ENCODE results near the gene DGCR2. TPM values are rescaled to one million over a fixed set of nuclear protein-coding genes. Genes with fewer than 3 reads are reported as not detected.

DGCR2 gene
- total and polyA plus RNA-seq, 10 of the 15 experiments (the other 5 are each of a cell fraction or from before 2014, with no cell fraction given) = 0.19 to 28.4 (median 16.0) TPM

DNA sequence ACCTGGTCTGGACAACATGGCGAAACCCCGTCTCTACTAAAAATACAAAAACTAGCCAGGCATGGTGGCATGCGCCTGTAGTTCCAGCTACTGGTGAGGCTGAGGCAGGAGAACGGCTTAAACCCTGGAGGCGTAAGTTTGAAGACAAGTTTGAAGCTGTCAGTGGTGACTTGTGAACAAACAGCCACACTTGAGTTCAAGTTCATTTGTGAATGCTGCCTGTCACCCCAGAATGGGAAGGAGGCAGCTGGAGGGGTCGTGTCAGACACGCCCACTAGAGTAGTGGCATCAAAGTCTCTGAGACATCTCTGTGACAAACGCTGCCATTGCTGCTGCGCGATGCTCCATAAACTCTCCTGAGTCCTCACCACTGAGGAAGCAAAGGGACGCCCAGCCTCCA lies 74.2 kb downstream of the DGCR2 start:
- Histone ChIP-seq H4K20me1 (ENCODE audit: control insufficient read depth, insufficient read depth) (no peaks in the 10 kb centered on the region), H3K4me3 (no peak overlapping the region), H3K36me3 (ENCODE audit: control insufficient read depth in 2 of 2, insufficient read depth in 2 of 2, low read length in 1 of 2) (peaks cover 22 to 30% of the 10 kb centered on the region in 2 experiments), H3K4me1 (ENCODE audit: control insufficient read depth, insufficient read depth, low read length) (no peaks in the 10 kb centered on the region), H3K9me3 (replicated peaks; ENCODE audit: control insufficient read depth, insufficient read depth, low read length) (no peaks in the 10 kb centered on the region), H3K9ac (ENCODE audit: control insufficient read depth, insufficient read depth, low read length) (no peak overlapping the region), H3K27me3 (replicated peaks in 1 of 2; ENCODE audit: control insufficient read depth in 2 of 2, insufficient read depth in 2 of 2, low read length in 1 of 2) (no peaks in the 10 kb centered on the region), H3K79me2 (ENCODE audit: control insufficient read depth, insufficient read depth, low read length) (no peaks in the 10 kb centered on the region), H3K4me2 (ENCODE audit: control insufficient read depth, insufficient read depth) (no peak overlapping the region), H2AFZ (ENCODE audit: control insufficient read depth, low read depth, low read length) (no peak overlapping the region), H3K27ac (ENCODE audit: control insufficient read depth, insufficient read depth) (no peak overlapping the region)
- intact Hi-C loops (cut with micrococcal nuclease; ENCODE audit: unreplicated experiment) = no loop called here
- RAD21 ChIA-PET (ENCODE audit: unreplicated experiment) = no interaction called here
- DNase-seq (ENCODE audit: low read depth, low spot score) (no peak), FAIRE-seq (no peak), ATAC-seq (no peak)
- over 99% methylated on average over 11 of the region's 11 CpGs for WGBS (ENCODE audit: insufficient coverage, insufficient replicate concordance, low lambda C conversion rate, missing lambda C conversion rate)
- CTCF ChIA-PET = no interaction called here
- in situ Hi-C loops (cut with MboI) = no loop called here
- TF ChIP-seq, protein P1, sequence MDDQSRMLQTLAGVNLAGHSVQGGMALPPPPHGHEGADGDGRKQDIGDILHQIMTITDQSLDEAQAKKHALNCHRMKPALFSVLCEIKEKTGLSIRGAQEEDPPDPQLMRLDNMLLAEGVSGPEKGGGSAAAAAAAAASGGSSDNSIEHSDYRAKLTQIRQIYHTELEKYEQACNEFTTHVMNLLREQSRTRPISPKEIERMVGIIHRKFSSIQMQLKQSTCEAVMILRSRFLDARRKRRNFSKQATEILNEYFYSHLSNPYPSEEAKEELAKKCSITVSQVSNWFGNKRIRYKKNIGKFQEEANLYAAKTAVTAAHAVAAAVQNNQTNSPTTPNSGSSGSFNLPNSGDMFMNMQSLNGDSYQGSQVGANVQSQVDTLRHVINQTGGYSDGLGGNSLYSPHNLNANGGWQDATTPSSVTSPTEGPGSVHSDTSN (IDR thresholded peaks at IDR 0.05; ENCODE audit: insufficient replicate concordance, low read depth, low read length) = no peak
- no peak for TF ChIP-seq JUND (IDR thresholded peaks at IDR 0.05; ENCODE audit: low read depth, low read length)
- TF ChIP-seq FOXK2 (IDR thresholded peaks at IDR 0.05) = no peak
- SMC1A ChIA-PET (ENCODE audit: uncharacterized antibody, unreplicated experiment) = no interaction called here
- POLR2A ChIA-PET = no interaction called here
- no TSS peak for BruUV-seq (replicated peaks)

DNA sequence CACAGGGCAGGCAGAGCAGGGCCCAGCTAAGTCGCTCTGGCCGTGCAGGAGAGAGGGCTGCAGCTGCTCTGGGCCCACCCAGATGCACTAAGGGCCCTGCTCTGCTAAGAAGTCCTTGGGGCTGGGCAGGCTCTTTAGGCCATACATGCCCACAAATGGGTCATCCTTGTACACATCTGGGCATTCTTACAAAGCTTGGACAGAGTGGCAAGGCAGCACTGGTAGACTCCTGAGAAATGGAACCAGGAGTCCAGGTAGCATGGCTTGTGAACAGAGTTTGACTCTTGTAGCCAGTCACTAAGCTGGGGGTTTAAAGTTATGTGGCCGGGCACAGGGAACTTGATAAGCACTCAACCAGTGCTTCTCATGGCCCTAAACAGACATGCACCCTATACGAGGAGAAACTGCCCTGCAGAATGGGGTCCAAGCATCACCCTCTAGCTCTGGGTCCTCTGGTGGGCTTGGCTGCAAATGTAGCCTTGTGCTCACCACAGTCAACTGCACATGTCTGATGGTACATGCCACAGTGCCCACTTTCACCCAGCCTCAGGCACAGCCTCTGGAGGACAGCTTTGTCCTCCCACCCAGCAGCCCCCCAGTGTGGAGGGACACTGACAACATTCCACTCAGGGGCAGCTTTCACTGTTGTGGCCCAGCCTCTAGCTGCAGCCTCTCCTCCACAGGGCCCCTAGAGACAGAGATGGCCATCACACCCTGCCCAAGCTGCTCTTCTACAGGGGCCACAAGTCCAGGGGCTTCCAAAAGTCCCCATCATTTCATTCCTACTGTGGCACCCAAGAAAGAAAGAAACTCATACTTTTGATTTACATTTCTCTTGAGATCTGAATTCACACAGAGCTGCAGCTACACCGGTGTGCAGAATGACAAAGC lies 75.2 kb downstream of the DGCR2 start:
- H3K79me2 ChIP-seq (ENCODE audit: control insufficient read depth, insufficient read depth, low read length) = no peaks in the 10 kb centered on the region
- ChIA-PET POLR2A (interaction anchor here (0.7 kb wide), 1 partner anchor 35 kb away, joined by 3 read pairs; no protein-coding TSS in a partner anchor), RAD21 (ENCODE audit: unreplicated experiment) (no interaction called here), SMC1A (ENCODE audit: uncharacterized antibody, unreplicated experiment) (no interaction called here), CTCF (no interaction called here)
- H3K4me1 ChIP-seq (ENCODE audit: control insufficient read depth, insufficient read depth, low read length) = no peaks in the 10 kb centered on the region
- ATAC-seq (no peak), FAIRE-seq (no peak), DNase-seq (ENCODE audit: low read depth, low spot score) (no peak)
- no peaks in the 10 kb centered on the region for H3K9me3 ChIP-seq (replicated peaks; ENCODE audit: control insufficient read depth, insufficient read depth, low read length)
- no peak overlapping the region for H2AFZ ChIP-seq (ENCODE audit: control insufficient read depth, low read depth, low read length)
- H3K36me3 ChIP-seq (ENCODE audit: control insufficient read depth in 2 of 2, insufficient read depth in 2 of 2, low read length in 1 of 2) = peaks cover 26 to 27% of the 10 kb centered on the region in 2 experiments
- H3K27me3 ChIP-seq (replicated peaks in 1 of 2; ENCODE audit: control insufficient read depth in 2 of 2, insufficient read depth in 2 of 2, low read length in 1 of 2) = no peaks in the 10 kb centered on the region
- in situ Hi-C loops (cut with MboI) = no loop called here
- BruUV-seq (replicated peaks) = no TSS peak
- H3K4me3 ChIP-seq = no peak overlapping the region
- 97% methylated on average over 5 of the region's 5 CpGs for whole genome bisulfite sequencing (ENCODE audit: insufficient coverage, insufficient replicate concordance, low lambda C conversion rate, missing lambda C conversion rate)
- H3K4me2 ChIP-seq (ENCODE audit: control insufficient read depth, insufficient read depth) = no peak overlapping the region
- no peak overlapping the region for H3K27ac ChIP-seq (ENCODE audit: control insufficient read depth, insufficient read depth)
- no peak overlapping the region for H3K9ac ChIP-seq (ENCODE audit: control insufficient read depth, insufficient read depth, low read length)
- intact Hi-C loops (cut with micrococcal nuclease; ENCODE audit: unreplicated experiment) = no loop called here
- no peaks in the 10 kb centered on the region for H4K20me1 ChIP-seq (ENCODE audit: control insufficient read depth, insufficient read depth)
- TF ChIP-seq SRF (IDR thresholded peaks at IDR 0.05; ENCODE audit: low read depth in 2 of 2, low read length in 2 of 2) (no peak), RCOR1 (conservative IDR thresholded peaks at IDR 0.05; ENCODE audit: low read depth, low read length) (no peak), STAT3 (IDR thresholded peaks at IDR 0.05; ENCODE audit: low read depth, low read length) (no peak), KDM1A (IDR thresholded peaks at IDR 0.05; ENCODE audit: borderline replicate concordance) (no peak), TARDBP (IDR thresholded peaks at IDR 0.05; ENCODE audit: borderline replicate concordance) (no peak), KLF5 (IDR thresholded peaks at IDR 0.05; ENCODE audit: partially characterized antibody) (no peak), POLR2A (IDR thresholded peaks at IDR 0.05; ENCODE audit: low read depth, low read length) (no peak), SPI1 (IDR thresholded peaks at IDR 0.05; ENCODE audit: borderline replicate concordance, insufficient read depth, low read depth, low read length) (no peak), NFXL1 (IDR thresholded peaks at IDR 0.05; ENCODE audit: borderline replicate concordance) (no peak), ZNF384 (IDR thresholded peaks at IDR 0.05; ENCODE audit: borderline replicate concordance, low read depth, low read length) (no peak)
- TF ChIP-seq, protein P2, sequence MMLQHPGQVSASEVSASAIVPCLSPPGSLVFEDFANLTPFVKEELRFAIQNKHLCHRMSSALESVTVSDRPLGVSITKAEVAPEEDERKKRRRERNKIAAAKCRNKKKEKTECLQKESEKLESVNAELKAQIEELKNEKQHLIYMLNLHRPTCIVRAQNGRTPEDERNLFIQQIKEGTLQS (IDR thresholded peaks at IDR 0.05; ENCODE audit: borderline replicate concordance, extremely low read depth, low read depth, low read length) = no peak
- TF ChIP-seq, protein P3, sequence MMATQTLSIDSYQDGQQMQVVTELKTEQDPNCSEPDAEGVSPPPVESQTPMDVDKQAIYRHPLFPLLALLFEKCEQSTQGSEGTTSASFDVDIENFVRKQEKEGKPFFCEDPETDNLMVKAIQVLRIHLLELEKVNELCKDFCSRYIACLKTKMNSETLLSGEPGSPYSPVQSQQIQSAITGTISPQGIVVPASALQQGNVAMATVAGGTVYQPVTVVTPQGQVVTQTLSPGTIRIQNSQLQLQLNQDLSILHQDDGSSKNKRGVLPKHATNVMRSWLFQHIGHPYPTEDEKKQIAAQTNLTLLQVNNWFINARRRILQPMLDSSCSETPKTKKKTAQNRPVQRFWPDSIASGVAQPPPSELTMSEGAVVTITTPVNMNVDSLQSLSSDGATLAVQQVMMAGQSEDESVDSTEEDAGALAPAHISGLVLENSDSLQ (IDR thresholded peaks at IDR 0.05) = no peak
